ENCODE data around the gene GPC6. TPM values are rescaled to one million over a fixed set of nuclear protein-coding genes. Genes with fewer than 3 reads are reported as not detected.

Gene GPC6
- total and polyA plus RNA-seq, 9 of the 15 experiments (the other 6 are each of a cell fraction or from before 2014, with no cell fraction given), result under 0.01 to 0.20 (median 0.01) TPM; not detected in 4

- TF ChIP-seq HMGN3 (IDR thresholded peaks at IDR 0.05; ENCODE audit: borderline replicate concordance, extremely low read depth, insufficient read length, low read depth, low read length), result no peak
- TF ChIP-seq NONO (IDR thresholded peaks at IDR 0.05; ENCODE audit: low read depth in 2 of 2, low read length in 1 of 2), result no peak
- no peak for TF ChIP-seq ELF2 (CRISPR knock-in tag; IDR thresholded peaks at IDR 0.05)
- no peak for TF ChIP-seq SAP30 (IDR thresholded peaks at IDR 0.05; ENCODE audit: borderline replicate concordance, insufficient read depth, low read depth, low read length, poor library complexity, severe bottlenecking)
- no peak for TF ChIP-seq ZNF431 (CRISPR knock-in tag; IDR thresholded peaks at IDR 0.05)
These were observed 760.9 kb downstream of the GPC6 start (continued) for GRCh38 chr13:93987458-93987857.

- POLR2A ChIA-PET, result no interaction called here
- Histone ChIP-seq H2AFZ (ENCODE audit: low read depth, low read length) (no peak overlapping the region), H3K4me2 (ENCODE audit: insufficient read depth, low read length) (no peak overlapping the region), H4K20me1 (replicated peaks; ENCODE audit: control insufficient read depth, insufficient read depth, low read length) (no peaks in the 10 kb centered on the region), H3K9me1 (ENCODE audit: control insufficient read depth, insufficient read depth, low read length) (no peaks in the 10 kb centered on the region), H3K4me3 (no peak overlapping the region), H3K27me3 (ENCODE audit: control insufficient read depth in 2 of 2, insufficient read depth in 2 of 2, low read length in 2 of 2) (no peaks in the 10 kb centered on the region), H3K9me3 (replicated peaks; ENCODE audit: control insufficient read depth, insufficient read depth, low read depth, low read length) (no peaks in the 10 kb centered on the region), H3K36me3 (ENCODE audit: control insufficient read depth, insufficient read depth, low read length) (no peaks in the 10 kb centered on the region), H3K4me1 (replicated peaks in 1 of 2; ENCODE audit: control insufficient read depth in 2 of 2, insufficient read depth in 2 of 2, low read length in 2 of 2) (no peaks in the 10 kb centered on the region), H3K27ac (ENCODE audit: extremely low read depth, low read depth, low read length) (no peak overlapping the region), H3K79me2 (ENCODE audit: control insufficient read depth, insufficient read depth, low read length) (no peaks in the 10 kb centered on the region), H3K9ac (ENCODE audit: insufficient read depth in 1 of 2, low read depth in 2 of 2, low read length in 2 of 2) (no peak overlapping the region)
- ATAC-seq (no peak), FAIRE-seq (no peak), DNase-seq (ENCODE audit: extremely low read depth in 1 of 4, low spot score in 3 of 4) (no peak)
- BruUV-seq (replicated peaks), result no TSS peak
- CTCF ChIA-PET (ENCODE audit: low intra/inter-chr PET ratio), result no interaction called here
- in situ Hi-C loops (cut with MboI), result no loop called here
- intact Hi-C loops (cut with micrococcal nuclease), result no loop called here
- TF ChIP-seq NFE2L1 (tag; IDR thresholded peaks at IDR 0.05; ENCODE audit: borderline replicate concordance, low read depth) (no peak), ATF1 (CRISPR knock-in tag; IDR thresholded peaks at IDR 0.05) (no peak), ATF1 (tag; IDR thresholded peaks at IDR 0.05) (no peak), FUS (optimal IDR thresholded peaks at IDR 0.05; ENCODE audit: low read depth, low read length) (no peak), YY1 (IDR thresholded peaks at IDR 0.05; ENCODE audit: borderline replicate concordance in 1 of 3, control insufficient read depth in 1 of 3, extremely low read depth in 1 of 3, insufficient read depth in 3 of 3, insufficient read length in 1 of 3, insufficient replicate concordance in 2 of 3, low read depth in 1 of 3, low read length in 2 of 3) (no peak), ZNF431 (CRISPR knock-in tag; IDR thresholded peaks at IDR 0.05) (no peak), POLR2AphosphoS2 (IDR thresholded peaks at IDR 0.05; ENCODE audit: low read length) (no peak), ZNF134 (CRISPR knock-in tag; conservative IDR thresholded peaks at IDR 0.05) (no peak), KAT2B (IDR thresholded peaks at IDR 0.05; ENCODE audit: low read depth, low read length) (no peak), ETS1 (conservative IDR thresholded peaks at IDR 0.05; ENCODE audit: control insufficient read depth, low read depth, low read length) (no peak), HMBOX1 (IDR thresholded peaks at IDR 0.05) (no peak), NFIX (CRISPR knock-in tag; IDR thresholded peaks at IDR 0.05; ENCODE audit: low read depth) (no peak), ETV1 (tag; conservative IDR thresholded peaks at IDR 0.05; ENCODE audit: low read depth) (no peak), ZNF121 (CRISPR knock-in tag; conservative IDR thresholded peaks at IDR 0.05) (no peak)
- TF ChIP-seq, protein P1, sequence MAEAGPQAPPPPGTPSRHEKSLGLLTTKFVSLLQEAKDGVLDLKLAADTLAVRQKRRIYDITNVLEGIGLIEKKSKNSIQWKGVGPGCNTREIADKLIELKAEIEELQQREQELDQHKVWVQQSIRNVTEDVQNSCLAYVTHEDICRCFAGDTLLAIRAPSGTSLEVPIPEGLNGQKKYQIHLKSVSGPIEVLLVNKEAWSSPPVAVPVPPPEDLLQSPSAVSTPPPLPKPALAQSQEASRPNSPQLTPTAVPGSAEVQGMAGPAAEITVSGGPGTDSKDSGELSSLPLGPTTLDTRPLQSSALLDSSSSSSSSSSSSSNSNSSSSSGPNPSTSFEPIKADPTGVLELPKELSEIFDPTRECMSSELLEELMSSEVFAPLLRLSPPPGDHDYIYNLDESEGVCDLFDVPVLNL (CRISPR knock-in tag; IDR thresholded peaks at IDR 0.05; ENCODE audit: low read depth), result no peak
These were observed 765.0 kb downstream of the GPC6 start for GRCh38 chr13:93991569-93991968.
